Adrenal gland (tissue), 19 donors: ENCODE data around the gene OR10A5. TPM values are rescaled to one million over a fixed set of nuclear protein-coding genes. Genes with fewer than 3 reads are reported as not detected.
A peak's percentile ranks its signal among the peaks of the same experiment; 100 is the strongest.
"Not testable (repeated sequence)": the region's sequence is repeated elsewhere in the genome, so short reads cannot be mapped to it uniquely, and the experiment has no call there.

Experiments
- DNase-seq, 7 donors: peaks; one replicate each; pipeline ENCODE4 v3.0.0-alpha.2; 2019 to 2020
- H3K27ac ChIP-seq, 5 donors: fragments of 200-600 bp; sonication (generic) in 4 of 5; 1 replicate in 3 of 5; 2 replicates in 2 of 5; pipeline versions ENCODE4 v1.5.1 to v1.8.0; 2016 to 2020; ENCODE audit warnings: mild to moderate bottlenecking in 1 of 5
- H3K27me3 ChIP-seq: fragments of 200-600 bp; 2 replicates; pipeline ENCODE4 v1.8.0; 2021
- H3K36me3 ChIP-seq, 2 donors: fragments of 200-600 bp; replicated peaks in 1 of 2; 1 replicate in 1 of 2; 2 replicates in 1 of 2; pipeline versions ENCODE4 v1.5.1 to v1.8.0; 2018 to 2022
- H3K4me1 ChIP-seq, 2 donors: fragments of 200-600 bp; replicated peaks in 1 of 2; 1 replicate in 1 of 2; 2 replicates in 1 of 2; pipeline versions ENCODE4 v1.5.1 to v1.8.0; 2018 to 2021
- H3K4me3 ChIP-seq, 4 donors: fragments of 200-600 bp; sonication (generic) in 3 of 4; one replicate each; pipeline ENCODE4 v1.5.1; 2016 to 2018
- H3K9me3 ChIP-seq, 3 donors: fragments of 200-600 bp; sonication (generic) in 1 of 3; replicated peaks in 1 of 3; 1 replicate in 2 of 3; 2 replicates in 1 of 3; pipeline versions ENCODE4 v1.5.1 to v1.8.0; 2016 to 2021
- POLR2A ChIP-seq, 2 donors: fragments of 450-650 bp; IDR thresholded peaks; one replicate each; pipeline ENCODE4 v1.6.1; 2017; ENCODE audit warnings: antibody characterized with exemption in 2 of 2, mild to moderate bottlenecking in 2 of 2, moderate library complexity in 1 of 2
- WGBS, 4 donors: extraction: QIAGEN DNeasy Blood & Tissue Kit in 2 of 4; methylation state at CpG; one replicate each; pipeline versions ENCODE4 v1.1.5 to v1.1.7; 2013 to 2017; 5-methylcytosine and 5-hydroxymethylcytosine counted together
- intact Hi-C, 2 donors: fragments of 100-400 bp; cut with DNase I; formaldehyde crosslinking; loops; one replicate each; pipeline versions ENCODE4 v1.14.1 to v1.15.0; 2022 to 2023
- long read RNA-seq, 10 donors: library from polyadenylated mRNA in 3 of 10; unstranded in 2 of 10; stranded (forward) in 1 of 10; transcript quantifications; one replicate each; pipeline ENCODE4 v2.0.0 and lab custom pipeline, GENCODE V29; 2021 to 2026
- polyA plus RNA-seq, 3 donors: library from polyadenylated mRNA; stranded (reverse); fragments of 200-250 nt in 2 of 3; fragments of 350-450 nt in 1 of 3; fragmentation: Illumina TruSeq in 1 of 3; extraction: RNeasy Lipid Tissue Mini Kit (QIAGEN cat#74804) in 1 of 3; gene quantifications; one replicate each; pipeline ENCODE4 v1.2.3, GENCODE V29; 2013 to 2014
- total RNA-seq, 9 donors: library from RNA; depleted of rRNA in 4 of 9; stranded (reverse); fragments of >200 nt in 4 of 9; fragments of 120-200 nt in 1 of 9; fragmentation: NEBNext Ultra II Directional in 1 of 9; extraction: Animal tissue kit (Norgen Biotek cat#: 25700) in 1 of 9; gene quantifications; one replicate each; pipeline versions ENCODE4 v1.1.0 to v1.2.4, GENCODE V29; 2013 to 2023
- TF ChIP-seq, protein P1 (sequence below), 6 experiments: fragments of 450-650 bp in 4 of 6; fragments of 200-600 bp in 2 of 6; sonication (generic) in 1 of 6; IDR thresholded peaks; 1 replicate in 5 of 6; 2 replicates in 1 of 6; pipeline versions ENCODE4 v1.5.1 to v1.8.0; 2016 to 2021; ENCODE audit warnings: antibody characterized with exemption in 6 of 6, mild to moderate bottlenecking in 2 of 6, moderate library complexity in 1 of 6
- donor health status: healthy with polysubstance abuse.
- donor health status: Bipolar disorder and iron deficiency.
- donor health status: DM: yes; HTN: yes; CAD: no.
- donor health status: DM: no; HTN: no; CAD: no.
- donor health status: DM: no; HTN: no; CAD: no.
- donor health status: DM: yes; HTN: yes; CAD: no.

The OR10A5 gene, protein sequence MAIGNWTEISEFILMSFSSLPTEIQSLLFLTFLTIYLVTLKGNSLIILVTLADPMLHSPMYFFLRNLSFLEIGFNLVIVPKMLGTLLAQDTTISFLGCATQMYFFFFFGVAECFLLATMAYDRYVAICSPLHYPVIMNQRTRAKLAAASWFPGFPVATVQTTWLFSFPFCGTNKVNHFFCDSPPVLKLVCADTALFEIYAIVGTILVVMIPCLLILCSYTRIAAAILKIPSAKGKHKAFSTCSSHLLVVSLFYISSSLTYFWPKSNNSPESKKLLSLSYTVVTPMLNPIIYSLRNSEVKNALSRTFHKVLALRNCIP
- total RNA-seq: not detected
- not detected for polyA plus RNA-seq
- long read RNA-seq, donor 1: 0 reads
- long read RNA-seq, donor 2: 0 reads
- long read RNA-seq, donor 3: 0 reads
- long read RNA-seq, donor 4: 0 reads
- long read RNA-seq, donor 5: 0 reads
- long read RNA-seq, donor 6: 0 reads
- long read RNA-seq, donor 7: 0 reads
- long read RNA-seq, donor 8: 0 reads
- long read RNA-seq, donor 9: 0 reads
- long read RNA-seq, donor 10: 0 reads

DNA sequence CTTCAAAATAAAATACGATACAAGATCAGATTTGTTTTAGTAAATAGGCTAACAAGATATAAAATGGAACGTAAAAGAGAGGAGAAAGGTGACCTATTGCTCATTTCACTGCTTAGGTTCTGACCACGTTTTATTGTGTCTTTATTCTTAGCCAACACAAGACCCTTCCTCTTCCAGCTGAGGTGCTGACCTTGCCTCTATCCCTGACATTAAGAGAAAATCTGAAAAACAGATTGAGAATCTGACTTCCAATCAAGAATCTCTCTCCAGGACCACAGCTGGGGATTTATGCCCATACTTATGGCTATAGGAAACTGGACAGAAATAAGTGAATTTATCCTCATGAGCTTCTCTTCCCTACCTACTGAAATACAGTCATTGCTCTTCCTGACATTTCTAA, at the start of gene OR10A5:
Gene OR10A5, plus strand, starts transcription at position 301 of the 400 bp plus-strand sequence. Its CDS starts 0 bp downstream, at position 301.
- no peaks in the 10 kb centered on the region for H3K4me1 ChIP-seq
- intact Hi-C loops: no loop called here
- H3K36me3 ChIP-seq: no peaks in the 10 kb centered on the region
- no peaks in the 10 kb centered on the region for H3K27me3 ChIP-seq
- no peak within 1 kb of the TSS for H3K4me3 ChIP-seq
- TF ChIP-seq, protein P1, sequence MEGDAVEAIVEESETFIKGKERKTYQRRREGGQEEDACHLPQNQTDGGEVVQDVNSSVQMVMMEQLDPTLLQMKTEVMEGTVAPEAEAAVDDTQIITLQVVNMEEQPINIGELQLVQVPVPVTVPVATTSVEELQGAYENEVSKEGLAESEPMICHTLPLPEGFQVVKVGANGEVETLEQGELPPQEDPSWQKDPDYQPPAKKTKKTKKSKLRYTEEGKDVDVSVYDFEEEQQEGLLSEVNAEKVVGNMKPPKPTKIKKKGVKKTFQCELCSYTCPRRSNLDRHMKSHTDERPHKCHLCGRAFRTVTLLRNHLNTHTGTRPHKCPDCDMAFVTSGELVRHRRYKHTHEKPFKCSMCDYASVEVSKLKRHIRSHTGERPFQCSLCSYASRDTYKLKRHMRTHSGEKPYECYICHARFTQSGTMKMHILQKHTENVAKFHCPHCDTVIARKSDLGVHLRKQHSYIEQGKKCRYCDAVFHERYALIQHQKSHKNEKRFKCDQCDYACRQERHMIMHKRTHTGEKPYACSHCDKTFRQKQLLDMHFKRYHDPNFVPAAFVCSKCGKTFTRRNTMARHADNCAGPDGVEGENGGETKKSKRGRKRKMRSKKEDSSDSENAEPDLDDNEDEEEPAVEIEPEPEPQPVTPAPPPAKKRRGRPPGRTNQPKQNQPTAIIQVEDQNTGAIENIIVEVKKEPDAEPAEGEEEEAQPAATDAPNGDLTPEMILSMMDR (IDR thresholded peaks at IDR 0.05): no peak
- no peak for TF ChIP-seq POLR2A (IDR thresholded peaks at IDR 0.05)
- DNase-seq: no peak
- 59 to 70% (median 64%) methylated on average over 3 of the region's 3 CpGs for WGBS, 4 donors
- H3K27ac ChIP-seq: no peak within 1 kb of the TSS
- H3K9me3 ChIP-seq: no peaks in the 10 kb centered on the region

DNA sequence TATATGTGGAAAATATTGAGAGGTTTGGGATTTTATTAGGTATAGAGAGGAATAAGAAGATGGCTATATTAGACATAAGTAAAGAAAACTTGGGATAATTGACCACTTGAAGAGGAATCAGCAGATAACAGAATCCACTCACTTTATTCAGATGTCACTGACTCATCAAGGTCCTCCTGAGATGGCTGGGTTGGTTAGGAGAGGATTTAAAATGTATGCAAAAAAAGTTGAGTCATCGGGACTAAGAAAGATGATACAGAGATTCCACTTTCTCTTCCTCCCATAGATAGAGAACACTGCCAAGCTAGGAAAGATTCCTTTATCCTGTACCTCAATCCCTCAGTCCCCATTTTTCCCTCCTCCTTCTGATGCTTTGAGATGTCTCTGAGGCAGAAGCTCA, 46.1 kb upstream of the OR10A5 start, which contains the start of gene OR6A2:
Gene OR6A2, minus strand, starts transcription at position 288 of the 400 bp plus-strand sequence. CDS start 3,981 bp downstream, outside the sequence.
- DNase-seq: no peak
- TF ChIP-seq POLR2A (IDR thresholded peaks at IDR 0.05): no peak
- TF ChIP-seq, protein P1 (IDR thresholded peaks at IDR 0.05): no peak
- 59 to 83% (median 64%) methylated on average over 1 of the region's 1 CpG for WGBS, 4 donors
- Histone ChIP-seq H3K4me3 (no peak within 1 kb of the TSS), H3K4me1 (no peaks in the 10 kb centered on the region), H3K9me3 (no peaks in the 10 kb centered on the region), H3K27ac (no peak within 1 kb of the TSS), H3K27me3 (no peaks in the 10 kb centered on the region), H3K36me3 (no peaks in the 10 kb centered on the region)
- intact Hi-C loops: no loop called here

DNA sequence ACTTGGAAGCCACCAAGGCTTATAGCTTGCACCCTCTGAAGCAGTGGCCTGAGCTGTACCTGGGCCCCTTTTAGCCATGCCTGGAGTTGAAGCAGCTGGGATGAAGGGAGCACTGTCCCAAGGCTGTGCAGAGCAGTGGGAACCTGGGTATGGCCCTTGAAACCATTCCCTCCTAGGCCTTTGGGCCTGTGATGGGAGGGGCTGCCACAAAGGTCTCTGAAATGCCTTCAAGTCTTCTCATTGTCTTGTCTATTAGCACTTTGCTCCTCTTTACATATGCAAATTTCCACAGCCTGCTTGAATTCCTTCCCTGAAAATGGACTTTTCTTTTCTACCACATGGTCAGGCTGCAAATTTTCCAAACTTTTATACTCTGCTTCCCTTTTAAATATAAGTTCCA, 44.4 kb upstream of the OR10A5 start:
- H3K9me3 ChIP-seq, DNase-seq, H3K27ac ChIP-seq, H3K4me3 ChIP-seq, H3K27me3 ChIP-seq, intact Hi-C loops, H3K36me3 ChIP-seq, H3K4me1 ChIP-seq: not testable (repeated sequence)

DNA sequence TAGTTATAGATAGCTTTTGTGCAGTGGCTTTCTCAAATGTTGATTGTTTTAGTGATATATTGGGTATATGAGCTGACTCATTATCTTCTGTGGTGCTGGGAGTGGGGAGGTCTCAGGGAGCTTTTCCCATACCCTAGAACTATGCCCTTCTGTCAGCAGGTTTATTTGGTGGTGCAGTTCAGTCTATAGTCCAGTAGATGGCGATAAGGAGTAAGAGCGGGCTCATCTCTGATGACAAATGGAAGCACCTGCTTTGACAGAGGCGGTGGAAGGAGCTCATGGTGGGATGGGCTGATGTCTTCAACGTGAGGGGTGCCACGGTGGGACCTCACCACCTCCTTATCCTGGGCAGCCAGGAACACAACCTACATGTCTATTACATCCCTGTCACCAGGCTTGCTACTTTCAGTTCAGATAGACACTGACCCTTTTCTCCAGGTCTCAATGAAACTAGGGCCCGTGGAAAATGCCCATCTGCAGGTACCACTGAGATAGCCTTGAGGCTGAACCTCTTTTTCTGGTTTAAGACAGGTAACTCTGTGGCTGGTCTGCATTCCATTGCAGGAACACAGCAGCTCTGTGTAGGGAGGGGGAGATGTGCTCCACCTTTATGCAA, 33.0 kb upstream of the OR10A5 start:
- Histone ChIP-seq H3K36me3 (no peaks in the 10 kb centered on the region), H3K4me1 (no peaks in the 10 kb centered on the region), H3K27ac (no peak overlapping the region), H3K9me3 (no peaks in the 10 kb centered on the region), H3K4me3 (no peak overlapping the region), H3K27me3 (no peaks in the 10 kb centered on the region)
- DNase-seq: peak in 2 of 7 donors; percentile 9 to 13
- intact Hi-C loops: no loop called here
- 12 to 20% (median 13%) methylated on average over 6 of the region's 6 CpGs for WGBS, 4 donors
- TF ChIP-seq POLR2A (IDR thresholded peaks at IDR 0.05): no peak
- TF ChIP-seq, protein P1 (IDR thresholded peaks at IDR 0.05): peak; percentile 58 to 93 (median 62)
